ENCODE measurements around the gene IL27RA.

The IL27RA gene

DNA sequence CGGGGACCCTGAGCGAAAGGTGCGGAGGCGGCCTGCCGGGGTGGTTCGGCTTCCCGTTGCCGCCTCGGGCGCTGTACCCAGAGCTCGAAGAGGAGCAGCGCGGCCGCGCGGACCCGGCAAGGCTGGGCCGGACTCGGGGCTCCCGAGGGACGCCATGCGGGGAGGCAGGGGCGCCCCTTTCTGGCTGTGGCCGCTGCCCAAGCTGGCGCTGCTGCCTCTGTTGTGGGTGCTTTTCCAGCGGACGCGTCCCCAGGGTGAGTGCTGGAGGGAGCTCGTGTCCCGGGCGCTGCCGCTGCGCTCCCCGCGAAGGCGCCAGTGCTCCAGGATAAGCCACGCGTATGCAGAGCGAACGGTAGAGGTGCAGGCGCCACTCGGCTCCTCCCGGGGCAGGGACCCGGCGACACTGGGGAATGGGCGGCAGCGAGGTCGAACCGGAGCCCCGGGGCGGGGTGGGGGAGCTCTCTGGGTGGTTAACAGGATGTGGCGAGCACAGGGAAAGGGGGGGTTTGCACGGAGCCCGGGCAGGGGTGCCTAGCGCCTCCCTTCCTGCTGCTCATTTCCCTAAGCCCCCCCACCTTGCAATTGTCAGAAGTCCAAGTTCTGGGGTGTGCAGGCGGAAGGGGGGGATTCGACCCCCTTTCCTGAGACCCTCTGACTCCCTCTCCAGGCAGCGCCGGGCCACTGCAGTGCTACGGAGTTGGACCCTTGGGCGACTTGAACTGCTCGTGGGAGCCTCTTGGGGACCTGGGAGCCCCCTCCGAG lies at the start of gene IL27RA:
Gene IL27RA, plus strand, starts transcription at position 44 of the 762 bp plus-strand sequence. Its CDS starts 111 bp downstream, at position 155.
- DNase-seq (ENCODE audit: low read depth): peak; percentile 67

DNA sequence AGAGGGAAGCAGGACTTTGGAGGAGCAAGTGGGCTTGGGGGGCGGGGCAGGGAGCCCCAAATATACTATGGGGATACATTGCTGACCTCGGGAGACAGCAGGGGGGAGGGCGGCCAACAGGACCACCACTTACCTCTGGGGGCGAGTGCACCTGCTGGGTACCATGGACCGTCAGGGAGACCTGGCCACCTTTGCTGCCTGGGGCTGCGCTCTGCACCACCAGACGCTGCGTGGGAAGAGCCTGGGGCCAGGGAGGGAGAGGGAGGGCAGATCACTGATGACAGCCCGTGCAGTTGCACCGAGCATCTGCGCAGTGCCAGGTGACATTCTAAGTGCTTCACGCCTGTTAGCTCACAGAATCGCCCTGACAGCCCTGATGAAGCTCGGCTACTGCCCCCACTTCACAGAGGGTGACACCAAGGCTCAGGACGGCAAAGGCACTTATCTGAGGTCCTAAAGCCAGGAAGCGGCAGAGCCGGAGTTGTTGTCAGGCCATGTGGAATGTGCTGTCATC lies 49.5 kb upstream of the IL27RA start:
- DNase-seq (ENCODE audit: low read depth): no peak

DNA sequence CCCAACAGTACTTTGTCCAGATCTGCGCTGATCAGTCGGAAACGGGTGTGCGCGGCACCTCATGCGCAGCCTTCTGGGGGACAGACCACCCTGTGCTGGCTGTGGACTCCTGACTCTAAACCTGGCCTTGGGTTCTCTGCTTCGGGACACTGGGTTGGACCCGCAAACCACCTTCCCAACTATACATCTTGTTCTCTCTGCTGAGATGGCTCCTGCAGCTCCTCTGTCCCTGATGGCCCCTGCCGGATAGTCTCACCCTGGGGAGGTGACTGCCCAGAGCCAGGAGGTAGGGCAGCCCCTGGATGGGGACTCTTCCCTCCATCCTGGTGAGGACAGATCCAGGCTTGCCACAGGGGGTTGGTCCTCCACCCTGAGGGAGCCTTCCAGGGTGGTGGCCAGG lies 48.8 kb upstream of the IL27RA start:
- DNase-seq (ENCODE audit: low read depth): no peak

DNA sequence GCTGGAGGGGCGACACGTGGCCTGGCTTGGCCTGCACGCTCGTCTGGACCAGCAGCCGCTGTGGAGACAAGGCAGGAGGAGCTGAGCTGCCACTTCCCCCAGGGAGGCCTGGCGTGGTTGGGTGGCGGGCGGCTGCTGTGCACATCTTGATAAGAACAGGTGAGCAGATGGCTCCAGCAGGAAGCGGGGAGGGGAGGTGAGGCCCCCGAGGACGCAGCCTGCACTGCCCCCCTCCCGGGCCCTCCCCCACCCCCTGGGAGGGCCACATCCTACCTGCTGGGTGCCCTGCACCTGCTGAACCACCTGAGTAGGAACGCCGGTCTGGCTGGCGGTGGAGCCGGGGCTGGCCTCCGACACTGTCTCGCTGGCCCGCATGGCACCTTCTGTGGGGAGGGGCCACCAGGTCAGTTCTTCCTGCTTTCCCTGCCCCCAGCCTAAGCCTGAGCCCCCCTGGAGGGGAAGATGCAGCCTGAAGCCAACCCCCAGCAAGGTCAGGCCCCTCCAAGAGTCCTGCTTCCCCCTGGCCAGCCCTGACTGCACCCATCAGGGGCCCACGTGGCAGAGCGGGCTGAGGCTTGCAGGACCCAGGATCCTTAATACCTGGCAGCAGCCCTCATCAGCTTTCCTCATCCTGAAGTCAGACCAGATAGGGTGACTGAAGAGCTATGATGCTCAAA lies 48.2 kb upstream of the IL27RA start:
- DNase-seq (ENCODE audit: low read depth): no peak

DNA sequence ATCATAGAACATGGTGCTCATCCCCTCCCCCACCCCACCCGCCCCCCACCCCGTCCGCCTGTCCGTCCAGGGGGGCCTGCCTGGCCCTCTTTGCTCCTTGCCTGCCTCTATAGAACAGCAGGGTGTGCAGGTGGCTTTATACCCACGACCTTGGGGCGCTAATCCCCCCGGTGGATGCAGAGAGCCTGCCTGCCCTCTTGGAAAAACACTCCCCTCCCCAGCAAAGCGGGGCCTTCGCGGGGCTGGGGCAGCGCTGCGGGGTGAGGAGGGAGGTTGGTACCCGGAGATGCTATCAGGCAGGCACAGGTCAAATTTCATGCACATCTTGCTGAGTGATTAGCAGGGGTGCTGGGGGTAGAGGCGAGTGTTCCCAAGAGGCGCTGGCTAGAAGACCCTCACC lies 47.4 kb upstream of the IL27RA start:
- DNase-seq (ENCODE audit: low read depth): no peak

DNA sequence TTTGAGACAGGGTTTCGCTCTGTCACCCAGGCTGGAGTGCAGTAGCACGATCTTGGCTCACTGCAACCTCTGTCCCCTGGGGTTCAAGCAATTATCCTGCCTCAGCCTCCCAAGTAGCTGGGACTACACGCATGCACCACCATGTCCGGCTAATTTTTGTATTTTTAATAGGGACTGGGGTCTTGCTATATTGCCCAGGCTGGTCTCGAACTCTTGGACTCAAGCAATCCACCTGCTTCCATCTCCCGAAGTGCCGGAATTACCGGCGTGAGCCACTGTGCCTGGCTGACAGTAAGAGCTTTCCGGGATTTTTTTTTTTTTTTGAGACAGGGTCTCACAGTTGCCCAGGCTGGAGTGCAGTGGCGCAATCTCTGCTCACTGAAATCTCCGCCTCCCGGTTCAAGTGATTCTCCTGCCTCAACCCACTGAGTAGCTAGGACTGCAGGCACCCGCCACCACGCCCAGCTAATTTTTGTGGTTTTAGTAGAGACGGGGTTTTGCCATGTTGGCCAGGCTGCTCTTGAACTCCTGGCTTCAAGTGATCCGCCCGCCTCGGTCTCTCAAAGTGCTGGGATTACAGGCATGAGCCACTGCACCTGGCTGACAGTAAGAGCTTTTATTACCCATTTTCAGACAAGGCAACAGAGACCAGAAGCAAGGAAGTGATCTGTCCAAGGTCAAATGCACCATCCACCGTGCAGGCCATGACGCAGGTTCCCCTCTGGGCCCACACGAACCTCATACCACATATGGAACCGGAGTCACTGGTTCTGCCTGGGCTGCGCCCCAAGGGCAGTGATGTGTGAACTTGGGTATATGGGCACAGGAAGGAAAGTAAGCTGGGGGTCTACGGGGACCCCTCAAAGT lies 46.5 kb upstream of the IL27RA start:
- no peak for DNase-seq (ENCODE audit: low read depth)

DNA sequence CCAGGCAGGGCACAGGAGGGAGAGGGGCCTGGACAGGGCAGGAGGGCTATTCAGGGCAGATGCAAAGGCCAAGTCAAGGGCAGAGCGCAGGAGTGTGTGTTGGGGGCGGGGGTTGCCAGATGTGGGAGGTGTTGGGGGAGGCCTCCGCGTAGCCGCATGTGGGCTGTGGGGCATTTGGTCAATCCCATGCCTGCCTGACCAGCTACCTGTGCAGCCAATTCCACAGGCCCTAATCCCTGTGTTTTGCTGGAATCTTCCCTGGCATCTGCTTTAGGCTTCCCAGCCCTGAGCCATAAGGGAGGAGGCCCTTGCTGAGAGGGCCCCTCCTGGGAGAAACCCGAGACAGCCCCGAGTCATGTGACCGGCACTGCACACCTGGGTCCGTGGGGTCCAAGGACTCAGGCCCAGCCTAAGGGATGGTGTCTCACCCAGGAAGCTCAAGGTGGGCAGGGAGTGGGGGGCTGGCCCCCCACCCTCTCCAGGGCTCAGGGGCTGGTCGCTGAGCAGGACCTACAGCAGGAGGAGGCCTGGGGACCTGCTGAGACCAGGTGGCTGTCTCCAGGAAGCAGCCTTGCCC lies 45.7 kb upstream of the IL27RA start:
- no peak for DNase-seq (ENCODE audit: low read depth)

DNA sequence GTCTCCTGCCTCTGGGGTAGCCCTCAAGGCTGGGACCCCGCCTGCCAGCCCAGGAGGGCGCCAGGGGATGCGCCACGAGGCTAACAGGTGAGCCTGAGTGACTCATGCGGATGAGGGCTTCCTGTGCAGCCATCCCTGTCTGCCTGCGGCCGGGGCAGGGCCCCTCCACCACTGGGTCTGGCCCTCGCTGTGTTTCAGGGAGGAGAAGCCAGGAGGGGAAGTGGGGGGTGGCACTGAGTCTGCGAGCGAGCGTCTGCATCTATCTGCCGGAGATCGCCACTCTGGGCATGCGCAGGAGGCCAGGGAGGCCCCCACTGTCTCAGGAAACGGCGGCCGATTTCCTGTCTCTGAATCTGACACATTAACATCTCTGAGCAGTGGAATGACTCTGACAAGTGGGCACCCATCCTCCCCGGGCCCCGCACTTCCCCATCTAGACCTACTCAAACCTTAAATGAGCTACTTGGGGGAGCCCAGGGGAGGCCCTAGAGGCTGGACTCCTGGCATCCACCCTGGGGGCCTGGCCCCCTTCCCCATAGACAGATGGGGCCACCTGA lies 45.1 kb upstream of the IL27RA start:
- DNase-seq (ENCODE audit: low read depth): peak; percentile 98

DNA sequence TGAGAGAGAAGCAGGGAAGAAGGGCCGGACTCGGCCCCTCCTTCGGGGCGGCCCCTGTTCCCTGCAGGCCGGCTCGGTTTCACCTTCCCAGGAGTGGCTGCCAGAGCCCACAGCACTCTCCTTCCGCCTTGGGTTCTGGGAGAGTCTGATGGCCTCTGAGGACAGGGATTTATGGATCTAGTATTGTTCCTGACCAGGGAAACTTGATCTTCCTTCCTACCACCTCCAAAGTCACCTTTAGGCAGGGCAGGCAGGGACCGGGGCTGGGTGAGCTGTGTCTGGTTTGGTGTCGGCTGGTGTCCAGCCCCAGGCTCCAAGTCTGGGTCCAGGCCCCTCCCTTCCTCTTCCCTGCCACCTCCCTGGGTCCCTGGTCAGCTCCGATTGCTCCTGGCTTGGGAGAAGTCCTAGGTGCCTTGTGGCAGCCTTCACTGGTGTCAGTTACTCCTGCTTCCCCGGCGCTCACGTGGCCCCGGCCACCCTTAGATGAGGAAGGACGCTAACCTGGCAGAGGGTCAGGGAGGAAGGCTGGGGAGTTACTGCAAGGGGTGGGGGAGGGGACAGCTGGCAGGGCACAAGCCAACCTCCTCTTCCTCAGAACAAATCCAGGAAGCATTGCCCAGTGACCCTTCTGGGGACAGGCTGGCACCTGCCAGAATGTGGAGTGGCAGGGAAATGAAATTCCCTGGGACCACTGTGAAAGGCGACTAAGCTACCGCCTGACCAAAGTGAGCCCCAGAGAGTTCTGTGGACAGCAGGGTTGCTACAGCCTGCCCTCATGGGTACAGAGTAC lies 44.3 kb upstream of the IL27RA start:
- no peak for DNase-seq (ENCODE audit: low read depth)

DNA sequence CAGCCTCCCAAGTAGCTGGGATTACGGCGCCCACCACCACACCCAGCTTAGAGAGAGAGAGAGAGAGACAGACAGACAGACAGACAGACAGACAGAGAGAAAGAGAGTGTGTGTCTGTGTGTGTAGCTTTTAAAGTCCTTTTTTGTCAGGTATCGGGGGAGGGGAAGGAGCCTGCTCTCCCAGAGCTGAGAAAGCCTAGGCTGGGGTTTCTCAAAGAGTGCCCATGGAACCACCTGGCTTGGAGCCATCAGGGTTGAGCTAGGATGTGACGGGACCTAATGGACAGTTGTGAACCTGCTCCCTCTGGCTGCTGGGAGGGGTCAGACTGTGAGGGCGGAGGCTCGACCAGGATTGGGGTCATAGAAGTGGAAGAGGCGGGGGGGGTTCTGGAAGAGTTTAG lies 42.1 kb upstream of the IL27RA start:
- DNase-seq (ENCODE audit: low read depth): no peak

DNA sequence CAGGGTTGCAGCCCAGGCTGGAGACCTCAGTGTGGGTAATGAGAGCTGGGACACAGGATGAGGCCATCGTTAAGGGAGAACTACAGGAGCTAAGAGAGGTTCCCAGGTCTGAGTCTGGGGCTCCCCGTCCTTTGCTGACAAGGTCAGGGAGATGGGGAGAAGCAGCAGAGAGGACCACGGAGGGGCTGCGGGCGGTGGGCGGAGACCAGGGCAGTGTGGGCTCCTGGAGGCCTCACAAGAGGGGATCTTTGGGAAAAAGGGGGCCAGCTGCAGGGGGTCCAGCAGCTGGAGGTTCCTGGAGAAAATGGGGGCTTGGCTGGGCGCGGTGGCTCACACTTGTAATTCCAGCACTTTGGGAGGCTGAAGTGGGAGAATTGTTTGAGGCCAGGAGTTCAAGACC lies 41.5 kb upstream of the IL27RA start:
- DNase-seq (ENCODE audit: low read depth): no peak

DNA sequence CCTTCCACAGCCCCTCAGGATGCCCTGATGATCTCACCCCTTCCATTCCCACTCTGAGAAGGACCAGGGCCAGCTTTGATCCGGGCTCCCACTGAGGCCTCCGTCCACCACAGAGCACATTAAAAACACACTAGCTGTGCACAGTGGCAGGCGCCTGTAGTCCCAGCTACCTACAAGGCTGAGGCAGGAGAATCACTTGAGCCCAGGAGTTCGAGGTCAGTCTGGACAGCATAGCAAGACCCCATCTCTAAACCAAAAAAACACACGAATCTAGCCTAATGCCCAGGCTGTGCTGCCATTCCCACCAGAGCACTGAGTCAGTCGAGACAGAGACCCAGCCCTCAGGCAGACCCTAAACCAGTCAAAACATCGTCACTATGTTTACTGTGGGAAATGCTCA lies 39.5 kb upstream of the IL27RA start:
- DNase-seq (ENCODE audit: low read depth): no peak

DNA sequence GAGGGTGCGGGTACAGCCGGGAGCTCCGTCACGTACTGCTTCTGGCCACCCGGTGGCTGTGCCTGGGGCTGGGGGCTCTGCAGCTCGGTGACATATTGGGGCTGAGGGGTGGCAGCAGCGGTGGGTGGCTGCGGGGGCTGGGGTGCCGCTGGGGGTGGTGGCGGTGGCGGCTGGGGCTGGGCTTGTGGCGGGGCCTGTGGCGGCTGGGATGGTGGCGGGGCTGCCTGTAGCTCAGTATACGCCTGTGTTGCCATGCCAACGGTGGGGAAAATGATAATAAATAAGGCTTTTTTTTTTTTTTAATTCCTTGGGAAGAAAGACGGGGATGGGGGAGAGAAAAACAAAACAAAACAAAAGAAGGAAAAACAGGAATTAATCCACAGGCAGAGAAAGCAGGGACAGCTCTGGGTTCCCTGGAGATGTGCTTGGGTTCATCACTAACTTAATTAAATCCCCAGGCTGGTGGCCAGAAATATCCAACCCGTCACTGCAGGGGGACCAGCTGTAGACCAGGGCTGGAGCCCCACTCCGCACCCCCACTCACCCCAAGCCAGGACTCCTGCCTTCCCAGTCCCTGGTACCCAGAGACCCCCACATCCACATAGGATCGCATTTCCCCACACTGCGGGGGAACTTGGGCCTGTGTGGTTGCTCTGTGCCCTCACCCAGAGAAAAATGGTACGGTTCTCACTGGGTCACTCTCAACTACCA lies 37.8 kb upstream of the IL27RA start:
- no peak for DNase-seq (ENCODE audit: low read depth)

DNA sequence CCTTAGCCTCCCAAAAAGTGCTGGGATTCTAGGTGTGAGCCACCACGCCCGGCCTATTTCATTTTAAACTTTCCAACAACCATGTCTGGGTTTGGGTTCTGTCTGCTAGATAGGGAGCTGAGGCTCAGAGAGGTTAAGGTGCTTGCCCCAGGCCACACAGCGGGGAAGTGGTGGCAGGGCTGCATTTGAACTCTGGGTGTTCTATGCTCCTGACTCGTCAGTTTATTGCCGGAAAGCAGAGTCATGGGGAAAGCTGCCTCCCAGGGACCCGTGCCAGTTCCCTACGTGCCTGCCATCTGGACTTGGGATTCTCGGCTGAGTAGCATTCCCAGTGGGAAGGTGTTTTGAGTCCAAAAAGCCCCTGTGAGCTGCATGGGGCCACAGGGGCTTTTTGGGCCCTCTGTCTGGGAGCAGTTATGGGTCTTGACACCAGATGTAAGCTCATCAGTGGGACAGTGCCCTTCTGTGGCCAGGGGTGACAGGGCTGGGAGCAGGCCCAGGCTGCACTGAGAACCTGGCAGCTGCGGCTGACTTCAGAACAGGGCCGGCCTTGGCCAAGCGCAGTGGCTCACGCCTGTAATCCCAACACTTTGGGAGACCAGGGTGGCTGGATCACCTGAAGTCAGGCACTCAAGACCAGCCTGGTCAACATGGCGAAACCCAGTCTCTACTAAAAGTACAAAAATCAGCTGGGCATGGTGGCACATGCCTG lies 36.4 kb upstream of the IL27RA start:
- no peak for DNase-seq (ENCODE audit: low read depth)

DNA sequence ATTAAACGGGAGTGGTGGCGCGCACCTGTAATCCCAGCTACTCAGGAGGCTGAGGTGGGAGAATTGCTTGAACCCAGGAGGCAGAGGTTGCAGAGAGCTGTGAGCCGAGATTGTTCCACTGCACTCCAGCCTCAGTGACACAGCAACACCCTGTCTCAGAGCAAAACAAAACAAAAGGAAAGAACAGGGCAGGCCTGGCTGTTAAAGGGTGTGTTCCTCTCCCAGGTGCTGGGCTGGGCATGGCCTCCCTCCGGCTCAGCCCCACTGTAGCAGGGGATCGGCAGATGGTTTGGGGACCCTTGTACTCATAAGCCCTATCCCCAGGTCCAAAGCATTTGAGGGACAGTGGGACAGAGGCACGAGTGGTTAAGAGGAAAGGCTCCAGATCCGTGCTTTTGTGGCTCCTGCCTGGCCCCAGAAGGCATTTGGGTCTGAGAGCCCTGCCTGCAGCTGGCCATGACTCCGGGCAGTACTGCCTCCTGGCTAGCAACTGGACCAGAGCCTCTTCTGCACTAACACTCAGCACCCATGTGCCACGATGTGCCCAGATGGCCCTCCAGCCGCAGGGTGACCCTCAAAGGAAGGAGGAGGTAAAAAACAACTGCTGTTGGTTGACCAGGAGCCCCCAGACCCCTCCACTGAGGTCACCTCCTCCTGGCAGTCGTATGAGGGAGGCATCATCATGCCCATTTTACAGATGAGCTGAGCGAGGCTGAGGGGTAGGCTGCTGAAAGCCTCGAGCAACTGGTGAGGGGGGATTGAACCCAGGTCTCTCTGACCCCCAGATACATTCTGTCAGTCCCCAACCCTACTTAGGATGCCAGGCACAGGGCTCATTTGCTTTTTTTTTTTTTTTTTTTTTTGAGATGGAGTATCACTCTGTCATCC lies 35.4 kb upstream of the IL27RA start:
- no peak for DNase-seq (ENCODE audit: low read depth)

DNA sequence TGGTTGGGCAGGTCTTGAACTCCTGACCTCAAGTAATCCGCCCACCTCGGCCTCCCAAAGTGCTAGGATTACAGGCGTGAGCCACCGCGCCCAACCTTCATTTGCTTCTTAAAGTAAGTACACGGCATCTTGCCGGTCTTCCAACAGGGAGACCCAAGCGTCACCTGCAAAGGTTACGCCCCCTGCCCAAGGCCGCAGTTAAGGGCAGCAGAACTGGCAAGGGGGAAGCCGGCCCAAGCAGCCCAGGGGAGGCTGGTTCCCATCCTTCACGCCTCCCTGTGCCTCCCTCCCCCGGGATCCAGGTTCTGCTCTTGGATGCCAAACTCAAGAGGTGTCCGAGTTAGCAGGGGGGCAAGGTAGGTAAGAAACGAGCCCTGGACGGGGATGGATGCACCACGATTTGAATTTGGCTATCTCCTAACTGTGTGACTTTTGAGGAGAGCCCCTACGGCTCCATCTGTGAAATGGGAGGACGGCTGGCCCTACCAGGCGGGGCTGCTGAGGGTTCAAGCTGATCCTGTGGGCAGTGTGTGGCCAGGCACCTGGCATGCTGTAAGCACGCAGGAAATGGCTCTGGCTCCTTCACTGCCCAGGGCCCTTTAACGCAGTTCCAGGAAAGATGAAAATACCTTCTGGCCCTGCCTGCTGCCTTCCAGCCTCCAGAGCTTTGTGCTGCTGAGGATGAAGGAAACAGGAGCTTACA lies 34.5 kb upstream of the IL27RA start:
- no peak for DNase-seq (ENCODE audit: low read depth)

DNA sequence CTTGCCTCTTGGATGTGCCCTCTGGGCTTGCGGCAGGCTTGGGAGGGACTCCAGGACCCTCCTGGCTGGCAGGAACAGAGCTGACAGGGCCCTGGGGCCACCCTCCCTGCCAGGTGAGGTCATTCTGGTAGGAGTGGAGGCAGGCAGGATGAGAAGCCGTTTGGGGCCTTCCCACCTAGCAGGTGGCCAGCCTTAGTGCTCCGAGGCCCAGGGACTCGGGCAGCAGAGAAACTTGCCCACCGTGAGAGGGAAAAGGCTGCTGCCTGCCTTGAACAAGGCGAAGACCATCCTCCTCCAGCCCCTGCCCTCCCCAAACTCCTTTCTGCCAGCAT lies 34.0 kb upstream of the IL27RA start:
- DNase-seq (ENCODE audit: low read depth): no peak

DNA sequence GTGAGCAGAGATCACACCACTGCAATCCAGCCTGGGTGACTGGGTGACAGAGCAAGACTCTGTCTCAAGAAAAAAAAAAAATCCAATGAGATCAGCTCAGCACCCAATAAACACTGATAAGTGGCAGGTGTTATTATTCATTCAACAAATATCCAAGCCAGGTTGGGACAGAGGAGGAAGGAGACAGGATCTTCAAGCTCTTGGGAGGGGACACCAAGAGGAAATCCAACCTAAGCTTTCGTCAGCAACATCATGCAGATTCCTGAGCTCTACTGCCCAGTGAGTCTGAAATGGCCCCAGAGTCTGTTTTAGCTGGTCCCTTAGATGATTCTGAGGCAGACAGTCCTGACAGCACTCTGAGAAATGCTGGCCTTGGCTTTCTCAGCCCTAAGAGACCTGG lies 33.1 kb upstream of the IL27RA start:
- DNase-seq (ENCODE audit: low read depth): no peak
